Measurements from ENCODE around the gene MEX3D.

MEX3D gene

GRCh38 chr19:1608359-1609102 is 40.4 kb upstream of the MEX3D start (continued):
- TF ChIP-seq ZNF701 (tag by site-specific recombination; IDR thresholded peaks at IDR 0.05) (no peak), ZNF169 (tag by site-specific recombination; IDR thresholded peaks at IDR 0.05) (no peak), HOXD13 (CRISPR knock-in tag; IDR thresholded peaks at IDR 0.05; ENCODE audit: borderline replicate concordance) (no peak), ZNF114 (tag by site-specific recombination; IDR thresholded peaks at IDR 0.05) (no peak), ZFHX2 (tag by site-specific recombination; conservative IDR thresholded peaks at IDR 0.05) (0 out of 2 replicates have a peak, but pooled peaks have one; percentile 14), HIC1 (tag by site-specific recombination; IDR thresholded peaks at IDR 0.05) (0 out of 2 replicates have a peak, but pooled peaks have one; percentile 30), ZNF112 (tag by site-specific recombination; IDR thresholded peaks at IDR 0.05) (no peak), ZNF423 (tag by site-specific recombination; IDR thresholded peaks at IDR 0.05) (no peak), ZNF146 (tag by site-specific recombination; IDR thresholded peaks at IDR 0.05) (no peak), PRDM4 (tag by site-specific recombination; IDR thresholded peaks at IDR 0.05) (no peak), ZNF362 (tag by site-specific recombination; IDR thresholded peaks at IDR 0.05) (no peak), ZNF280D (tag by site-specific recombination; IDR thresholded peaks at IDR 0.05) (no peak), ZNF121 (tag by site-specific recombination; IDR thresholded peaks at IDR 0.05) (peak; percentile 95), GLIS1 (tag by site-specific recombination; IDR thresholded peaks at IDR 0.05) (peak; percentile 99), ZNF274 (IDR thresholded peaks at IDR 0.05; ENCODE audit: low read length) (no peak), ZNF274 (tag by site-specific recombination; IDR thresholded peaks at IDR 0.05; ENCODE audit: borderline replicate concordance) (no peak), ZNF202 (tag by site-specific recombination; IDR thresholded peaks at IDR 0.05; ENCODE audit: borderline replicate concordance) (no peak), INSM2 (tag by site-specific recombination; IDR thresholded peaks at IDR 0.05) (no peak), ZNF416 (tag by site-specific recombination; IDR thresholded peaks at IDR 0.05) (no peak)
